ENCODE data around the gene KIF21B.

Gene KIF21B

DNA sequence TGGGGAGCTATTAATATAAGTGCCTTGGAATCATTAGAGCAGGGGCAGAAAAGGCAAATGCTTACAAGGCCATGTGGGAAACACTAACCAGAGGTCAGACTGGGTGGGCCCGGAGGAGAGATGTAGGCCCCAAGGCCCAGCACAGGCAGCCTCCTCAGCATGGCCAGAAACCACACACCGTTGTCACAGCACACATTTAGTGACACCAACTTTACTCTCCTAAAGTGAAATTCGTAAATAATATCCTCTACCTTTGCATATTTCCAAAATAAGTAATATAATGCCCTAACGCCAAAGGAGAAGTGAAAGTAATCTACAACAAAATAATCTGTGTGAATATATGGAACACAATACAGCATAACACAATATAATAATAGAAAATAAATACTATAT, 62.6 kb downstream of the KIF21B start:
- TF ChIP-seq SPI1 (IDR thresholded peaks at IDR 0.05; ENCODE audit: borderline replicate concordance, low read depth) = no peak
- TF ChIP-seq POLR2AphosphoS5 (IDR thresholded peaks at IDR 0.05; ENCODE audit: low read depth) = no peak
- TF ChIP-seq, protein P1, sequence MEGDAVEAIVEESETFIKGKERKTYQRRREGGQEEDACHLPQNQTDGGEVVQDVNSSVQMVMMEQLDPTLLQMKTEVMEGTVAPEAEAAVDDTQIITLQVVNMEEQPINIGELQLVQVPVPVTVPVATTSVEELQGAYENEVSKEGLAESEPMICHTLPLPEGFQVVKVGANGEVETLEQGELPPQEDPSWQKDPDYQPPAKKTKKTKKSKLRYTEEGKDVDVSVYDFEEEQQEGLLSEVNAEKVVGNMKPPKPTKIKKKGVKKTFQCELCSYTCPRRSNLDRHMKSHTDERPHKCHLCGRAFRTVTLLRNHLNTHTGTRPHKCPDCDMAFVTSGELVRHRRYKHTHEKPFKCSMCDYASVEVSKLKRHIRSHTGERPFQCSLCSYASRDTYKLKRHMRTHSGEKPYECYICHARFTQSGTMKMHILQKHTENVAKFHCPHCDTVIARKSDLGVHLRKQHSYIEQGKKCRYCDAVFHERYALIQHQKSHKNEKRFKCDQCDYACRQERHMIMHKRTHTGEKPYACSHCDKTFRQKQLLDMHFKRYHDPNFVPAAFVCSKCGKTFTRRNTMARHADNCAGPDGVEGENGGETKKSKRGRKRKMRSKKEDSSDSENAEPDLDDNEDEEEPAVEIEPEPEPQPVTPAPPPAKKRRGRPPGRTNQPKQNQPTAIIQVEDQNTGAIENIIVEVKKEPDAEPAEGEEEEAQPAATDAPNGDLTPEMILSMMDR (IDR thresholded peaks at IDR 0.05; ENCODE audit: insufficient read depth, low read length) = no peak
- no peak for TF ChIP-seq GABPA (IDR thresholded peaks at IDR 0.05; ENCODE audit: low read depth)
- TF ChIP-seq, protein P2, sequence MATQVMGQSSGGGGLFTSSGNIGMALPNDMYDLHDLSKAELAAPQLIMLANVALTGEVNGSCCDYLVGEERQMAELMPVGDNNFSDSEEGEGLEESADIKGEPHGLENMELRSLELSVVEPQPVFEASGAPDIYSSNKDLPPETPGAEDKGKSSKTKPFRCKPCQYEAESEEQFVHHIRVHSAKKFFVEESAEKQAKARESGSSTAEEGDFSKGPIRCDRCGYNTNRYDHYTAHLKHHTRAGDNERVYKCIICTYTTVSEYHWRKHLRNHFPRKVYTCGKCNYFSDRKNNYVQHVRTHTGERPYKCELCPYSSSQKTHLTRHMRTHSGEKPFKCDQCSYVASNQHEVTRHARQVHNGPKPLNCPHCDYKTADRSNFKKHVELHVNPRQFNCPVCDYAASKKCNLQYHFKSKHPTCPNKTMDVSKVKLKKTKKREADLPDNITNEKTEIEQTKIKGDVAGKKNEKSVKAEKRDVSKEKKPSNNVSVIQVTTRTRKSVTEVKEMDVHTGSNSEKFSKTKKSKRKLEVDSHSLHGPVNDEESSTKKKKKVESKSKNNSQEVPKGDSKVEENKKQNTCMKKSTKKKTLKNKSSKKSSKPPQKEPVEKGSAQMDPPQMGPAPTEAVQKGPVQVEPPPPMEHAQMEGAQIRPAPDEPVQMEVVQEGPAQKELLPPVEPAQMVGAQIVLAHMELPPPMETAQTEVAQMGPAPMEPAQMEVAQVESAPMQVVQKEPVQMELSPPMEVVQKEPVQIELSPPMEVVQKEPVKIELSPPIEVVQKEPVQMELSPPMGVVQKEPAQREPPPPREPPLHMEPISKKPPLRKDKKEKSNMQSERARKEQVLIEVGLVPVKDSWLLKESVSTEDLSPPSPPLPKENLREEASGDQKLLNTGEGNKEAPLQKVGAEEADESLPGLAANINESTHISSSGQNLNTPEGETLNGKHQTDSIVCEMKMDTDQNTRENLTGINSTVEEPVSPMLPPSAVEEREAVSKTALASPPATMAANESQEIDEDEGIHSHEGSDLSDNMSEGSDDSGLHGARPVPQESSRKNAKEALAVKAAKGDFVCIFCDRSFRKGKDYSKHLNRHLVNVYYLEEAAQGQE (IDR thresholded peaks at IDR 0.05; ENCODE audit: insufficient replicate concordance, low read depth) = no peak
- Histone ChIP-seq H3K27ac (replicated peaks) (no peak overlapping the region), H3K4me3 (replicated peaks; ENCODE audit: insufficient read depth, low read length) (no peak overlapping the region), H3K27me3 (ENCODE audit: insufficient read depth, poor library complexity, severe bottlenecking) (no peaks in the 10 kb centered on the region)
- no peak for DNase-seq (ENCODE audit: low read depth in 1 of 2, low spot score in 1 of 2)

DNA sequence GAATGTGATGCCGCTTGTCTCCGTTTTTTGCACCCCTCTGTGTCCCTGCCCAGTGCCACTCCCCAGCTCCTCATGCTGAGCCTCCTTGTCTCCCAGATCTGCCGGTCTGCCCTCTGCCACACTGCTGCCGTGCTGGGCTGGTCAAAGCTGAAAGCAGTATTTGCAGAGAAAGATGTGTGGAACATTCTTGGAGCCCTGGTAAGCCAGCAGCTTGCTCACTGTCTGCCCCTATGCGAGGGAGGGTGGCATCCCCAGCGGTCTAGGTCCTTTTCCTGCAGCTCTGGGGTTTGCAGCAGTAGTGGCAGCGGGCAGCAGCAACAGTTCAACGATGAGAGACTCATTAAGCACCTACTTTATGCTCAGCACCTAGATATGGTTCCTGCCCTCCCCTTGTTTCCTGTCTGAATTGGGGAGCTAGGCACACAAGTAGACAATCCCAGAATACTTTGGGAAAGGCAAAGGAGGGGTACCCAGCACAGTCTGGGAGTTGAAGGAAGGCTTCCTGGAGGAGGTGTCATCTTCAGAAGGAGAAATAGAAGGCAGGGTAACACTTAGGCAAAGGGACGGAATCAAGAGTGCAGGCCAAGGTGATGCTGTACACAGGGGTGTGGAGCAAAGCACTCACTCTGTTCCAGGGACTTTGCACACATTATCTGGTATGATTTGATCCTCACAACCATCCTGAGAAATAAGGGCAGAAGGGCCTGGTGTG, 63.1 kb downstream of the KIF21B start:
- Histone ChIP-seq H3K27me3 (ENCODE audit: insufficient read depth, poor library complexity, severe bottlenecking) (no peaks in the 10 kb centered on the region), H3K27ac (replicated peaks) (no peak overlapping the region), H3K4me3 (replicated peaks; ENCODE audit: insufficient read depth, low read length) (no peak overlapping the region)
- TF ChIP-seq, protein P1 (IDR thresholded peaks at IDR 0.05; ENCODE audit: insufficient read depth, low read length) = no peak
- TF ChIP-seq, protein P2 (IDR thresholded peaks at IDR 0.05; ENCODE audit: insufficient replicate concordance, low read depth) = no peak
- TF ChIP-seq GABPA (IDR thresholded peaks at IDR 0.05; ENCODE audit: low read depth) (no peak), SPI1 (IDR thresholded peaks at IDR 0.05; ENCODE audit: borderline replicate concordance, low read depth) (no peak), POLR2AphosphoS5 (IDR thresholded peaks at IDR 0.05; ENCODE audit: low read depth) (no peak)
- no peak for DNase-seq (ENCODE audit: low read depth in 1 of 2, low spot score in 1 of 2)

DNA sequence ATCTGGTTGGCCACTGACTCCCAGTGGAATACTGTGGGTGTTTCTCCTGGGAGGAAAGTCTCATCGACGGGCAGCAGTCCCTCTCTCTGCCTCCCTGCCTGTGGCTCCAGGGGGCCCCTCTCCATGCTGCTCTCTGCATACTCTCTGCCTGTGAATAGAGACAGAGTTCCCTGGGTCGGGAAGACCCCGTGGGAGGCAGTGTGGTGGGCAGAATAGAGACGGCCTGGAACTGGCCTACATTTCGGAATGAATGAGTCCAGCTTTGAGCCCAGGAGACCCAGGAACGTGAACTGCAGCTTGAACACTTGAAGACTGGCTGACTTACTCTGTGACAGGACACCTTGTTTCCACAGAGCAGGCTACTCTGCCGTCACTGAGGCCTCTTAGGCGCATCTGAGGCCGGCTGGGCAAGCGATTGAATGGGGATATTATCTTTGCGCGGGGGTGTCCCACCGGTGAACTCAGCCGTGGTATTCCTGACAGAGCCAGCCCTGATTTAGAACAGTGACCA, 64.0 kb downstream of the KIF21B start:
- Histone ChIP-seq H3K27ac (replicated peaks) (no peak overlapping the region), H3K4me3 (replicated peaks; ENCODE audit: insufficient read depth, low read length) (no peak overlapping the region), H3K27me3 (ENCODE audit: insufficient read depth, poor library complexity, severe bottlenecking) (no peaks in the 10 kb centered on the region)
- no peak for DNase-seq (ENCODE audit: low read depth in 1 of 2, low spot score in 1 of 2)
- no peak for TF ChIP-seq SPI1 (IDR thresholded peaks at IDR 0.05; ENCODE audit: borderline replicate concordance, low read depth)
- TF ChIP-seq, protein P1 (IDR thresholded peaks at IDR 0.05; ENCODE audit: insufficient read depth, low read length) = no peak
- TF ChIP-seq, protein P2 (IDR thresholded peaks at IDR 0.05; ENCODE audit: insufficient replicate concordance, low read depth) = no peak
- no peak for TF ChIP-seq GABPA (IDR thresholded peaks at IDR 0.05; ENCODE audit: low read depth)
- no peak for TF ChIP-seq POLR2AphosphoS5 (IDR thresholded peaks at IDR 0.05; ENCODE audit: low read depth)

Measured in HL-60 (cell line).